Thyroid gland (tissue), 4 donors: Measurements from ENCODE around the gene VPS8.

Source experiments
- CTCF ChIP-seq, 6 experiments: fragments of 200-600 bp in 3 of 6; fragments of 450-650 bp in 3 of 6; sonication (generic) in 3 of 6; IDR thresholded peaks; one replicate each; pipeline ENCODE4 v1.5.1; 2016 to 2019; ENCODE audit warnings: antibody characterized with exemption in 6 of 6, mild to moderate bottlenecking in 2 of 6, inconsistent platforms in 1 of 6, moderate library complexity in 1 of 6
- POLR2A ChIP-seq, 2 donors: fragments of 450-650 bp; IDR thresholded peaks; one replicate each; pipeline ENCODE4 v1.6.1; 2017; ENCODE audit warnings: antibody characterized with exemption in 2 of 2, mild to moderate bottlenecking in 2 of 2, moderate library complexity in 1 of 2

GRCh38 chr3:184801241-184801785, 10.7 kb upstream of the VPS8 start:
- TF ChIP-seq CTCF (IDR thresholded peaks at IDR 0.05) (no peak), POLR2A (IDR thresholded peaks at IDR 0.05) (no peak)
